ENCODE data around the gene PSMA6. TPM values are rescaled to one million over a fixed set of nuclear protein-coding genes. Genes with fewer than 3 reads are reported as not detected.

PSMA6 gene
- total RNA-seq, 1 donor from 2014 or later, result 96.6 TPM

DNA sequence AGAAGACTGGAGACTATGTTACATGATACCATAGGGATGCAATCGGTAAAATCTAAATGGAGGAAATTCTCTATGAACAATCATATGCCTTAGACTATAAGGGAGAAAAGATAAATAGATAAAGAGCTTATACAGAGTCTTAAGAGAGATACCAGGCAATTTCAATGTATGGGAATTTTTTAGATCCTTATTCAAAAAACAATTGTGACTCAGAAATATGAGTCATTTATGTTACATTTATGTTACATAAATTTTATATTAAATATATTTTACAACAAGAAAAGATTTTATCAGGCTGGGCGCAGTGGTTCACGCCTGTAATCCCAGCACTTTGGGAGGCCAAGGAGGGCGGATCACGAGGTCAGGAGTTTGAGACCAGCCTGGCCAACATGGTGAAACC is 36.5 kb upstream of the PSMA6 start:
- H3K36me3 ChIP-seq, result no peaks in the 10 kb centered on the region
- TF ChIP-seq, protein P1, sequence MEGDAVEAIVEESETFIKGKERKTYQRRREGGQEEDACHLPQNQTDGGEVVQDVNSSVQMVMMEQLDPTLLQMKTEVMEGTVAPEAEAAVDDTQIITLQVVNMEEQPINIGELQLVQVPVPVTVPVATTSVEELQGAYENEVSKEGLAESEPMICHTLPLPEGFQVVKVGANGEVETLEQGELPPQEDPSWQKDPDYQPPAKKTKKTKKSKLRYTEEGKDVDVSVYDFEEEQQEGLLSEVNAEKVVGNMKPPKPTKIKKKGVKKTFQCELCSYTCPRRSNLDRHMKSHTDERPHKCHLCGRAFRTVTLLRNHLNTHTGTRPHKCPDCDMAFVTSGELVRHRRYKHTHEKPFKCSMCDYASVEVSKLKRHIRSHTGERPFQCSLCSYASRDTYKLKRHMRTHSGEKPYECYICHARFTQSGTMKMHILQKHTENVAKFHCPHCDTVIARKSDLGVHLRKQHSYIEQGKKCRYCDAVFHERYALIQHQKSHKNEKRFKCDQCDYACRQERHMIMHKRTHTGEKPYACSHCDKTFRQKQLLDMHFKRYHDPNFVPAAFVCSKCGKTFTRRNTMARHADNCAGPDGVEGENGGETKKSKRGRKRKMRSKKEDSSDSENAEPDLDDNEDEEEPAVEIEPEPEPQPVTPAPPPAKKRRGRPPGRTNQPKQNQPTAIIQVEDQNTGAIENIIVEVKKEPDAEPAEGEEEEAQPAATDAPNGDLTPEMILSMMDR (IDR thresholded peaks at IDR 0.05), result no peak
- no peaks in the 10 kb centered on the region for H3K27me3 ChIP-seq
- H3K27ac ChIP-seq, result no peak overlapping the region
- intact Hi-C loops (cut with DNase I), result no loop called here
- no peaks in the 10 kb centered on the region for H3K9me3 ChIP-seq
- no peak for DNase-seq (ENCODE audit: low spot score in 2 of 2)
- no peaks in the 10 kb centered on the region for H3K4me1 ChIP-seq
- no peak overlapping the region for H3K4me3 ChIP-seq

DNA sequence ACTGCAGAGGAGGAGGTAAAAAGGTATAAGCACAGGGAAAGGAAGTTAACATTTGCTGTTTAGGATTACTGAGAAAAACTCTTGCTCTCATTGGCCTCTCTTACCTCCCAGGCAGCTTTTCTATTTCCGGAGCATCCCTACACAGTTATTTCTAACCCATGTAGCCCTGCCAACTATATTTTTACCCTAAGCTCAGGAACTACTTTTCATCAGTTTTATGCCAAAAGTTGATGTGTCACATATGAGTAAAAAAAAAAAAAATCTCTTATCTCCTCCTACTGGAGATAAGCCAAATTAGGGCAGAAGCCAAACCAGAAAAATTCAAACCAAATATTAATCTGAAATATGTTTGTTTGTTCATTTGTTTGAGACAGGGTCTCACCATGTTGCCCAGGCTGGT is 34.4 kb upstream of the PSMA6 start:
- H3K27ac ChIP-seq, result no peak overlapping the region
- H3K9me3 ChIP-seq, result no peaks in the 10 kb centered on the region
- intact Hi-C loops (cut with DNase I), result no loop called here
- H3K27me3 ChIP-seq, result no peaks in the 10 kb centered on the region
- DNase-seq (ENCODE audit: low spot score in 2 of 2), result no peak
- no peaks in the 10 kb centered on the region for H3K4me1 ChIP-seq
- H3K36me3 ChIP-seq, result no peaks in the 10 kb centered on the region
- TF ChIP-seq, protein P1 (IDR thresholded peaks at IDR 0.05), result no peak
- H3K4me3 ChIP-seq, result no peak overlapping the region

DNA sequence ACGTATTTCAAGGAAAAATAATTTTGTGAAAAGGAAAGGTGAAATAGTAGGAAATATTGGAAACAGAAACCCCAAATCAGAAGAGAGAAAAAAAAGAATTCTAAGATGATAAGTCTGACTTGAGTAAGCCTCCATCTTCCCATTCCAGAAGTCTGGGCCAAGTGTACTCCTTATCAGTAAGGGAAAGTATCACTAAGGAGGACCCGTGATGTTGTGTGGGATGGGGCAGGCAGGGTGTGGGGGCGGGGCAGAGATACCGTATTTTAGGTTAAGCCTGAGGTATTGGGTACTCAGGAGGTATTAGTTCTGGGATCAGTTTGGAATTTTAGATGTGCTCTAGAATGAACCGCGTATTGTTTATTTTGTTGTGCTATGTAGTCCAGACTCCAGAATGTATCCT is 33.8 kb upstream of the PSMA6 start:
- Histone ChIP-seq H3K27ac (no peak overlapping the region), H3K9me3 (no peaks in the 10 kb centered on the region), H3K27me3 (no peaks in the 10 kb centered on the region), H3K4me1 (no peaks in the 10 kb centered on the region), H3K36me3 (no peaks in the 10 kb centered on the region), H3K4me3 (no peak overlapping the region)
- no peak for DNase-seq (ENCODE audit: low spot score in 2 of 2)
- intact Hi-C loops (cut with DNase I), result no loop called here
- TF ChIP-seq, protein P1 (IDR thresholded peaks at IDR 0.05), result no peak

DNA sequence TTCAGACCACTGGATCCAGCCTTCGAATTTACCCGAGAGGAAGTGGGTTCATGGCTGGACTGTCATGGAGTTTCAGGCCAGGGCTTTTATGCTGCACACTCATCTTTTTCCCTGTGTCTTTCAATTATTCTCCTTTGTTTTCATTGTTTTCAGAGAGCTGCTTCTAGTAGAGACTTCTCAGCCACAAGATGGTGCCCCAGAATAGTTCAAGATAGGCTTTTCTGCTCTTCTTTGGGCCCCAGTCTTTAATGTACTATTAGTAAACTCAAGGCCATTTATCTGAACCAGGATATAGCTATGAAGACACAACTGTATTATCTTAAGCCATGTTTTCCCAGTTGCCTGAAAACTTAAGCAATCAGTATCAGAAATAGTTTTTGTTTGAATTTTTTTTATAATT is 30.4 kb upstream of the PSMA6 start:
- Histone ChIP-seq H3K4me3 (no peak overlapping the region), H3K36me3 (no peaks in the 10 kb centered on the region), H3K27me3 (no peaks in the 10 kb centered on the region), H3K27ac (no peak overlapping the region), H3K9me3 (no peaks in the 10 kb centered on the region), H3K4me1 (no peaks in the 10 kb centered on the region)
- TF ChIP-seq, protein P1 (IDR thresholded peaks at IDR 0.05), result peak in 1 of 3 experiments; percentile 24
- intact Hi-C loops (cut with DNase I), result no loop called here
- no peak for DNase-seq (ENCODE audit: low spot score in 2 of 2)

DNA sequence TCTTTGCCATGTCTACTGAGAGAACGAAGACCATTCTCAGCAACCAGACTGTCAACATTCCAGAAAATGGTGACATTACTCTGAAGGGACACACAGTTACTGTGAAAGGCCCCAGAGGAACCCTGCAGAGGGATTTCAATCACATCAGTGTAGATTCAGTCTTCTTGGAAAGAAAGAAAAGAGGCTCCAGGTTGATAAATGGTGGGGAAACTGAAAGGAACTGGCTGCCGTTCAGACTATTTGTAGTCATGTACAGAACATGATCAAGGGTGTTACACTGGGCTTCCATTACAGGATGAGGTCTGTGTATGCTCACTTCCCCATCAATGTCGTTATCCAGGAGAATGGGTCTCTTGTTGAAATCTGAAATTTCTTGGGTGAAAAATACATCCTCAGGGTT is 29.7 kb upstream of the PSMA6 start:
- no peak for DNase-seq (ENCODE audit: low spot score in 2 of 2)
- intact Hi-C loops (cut with DNase I), result no loop called here
- no peaks in the 10 kb centered on the region for H3K36me3 ChIP-seq
- H3K9me3 ChIP-seq, result no peaks in the 10 kb centered on the region
- TF ChIP-seq, protein P1 (IDR thresholded peaks at IDR 0.05), result no peak
- no peaks in the 10 kb centered on the region for H3K27me3 ChIP-seq
- H3K4me3 ChIP-seq, result no peak overlapping the region
- H3K27ac ChIP-seq, result no peak overlapping the region
- H3K4me1 ChIP-seq, result no peaks in the 10 kb centered on the region

DNA sequence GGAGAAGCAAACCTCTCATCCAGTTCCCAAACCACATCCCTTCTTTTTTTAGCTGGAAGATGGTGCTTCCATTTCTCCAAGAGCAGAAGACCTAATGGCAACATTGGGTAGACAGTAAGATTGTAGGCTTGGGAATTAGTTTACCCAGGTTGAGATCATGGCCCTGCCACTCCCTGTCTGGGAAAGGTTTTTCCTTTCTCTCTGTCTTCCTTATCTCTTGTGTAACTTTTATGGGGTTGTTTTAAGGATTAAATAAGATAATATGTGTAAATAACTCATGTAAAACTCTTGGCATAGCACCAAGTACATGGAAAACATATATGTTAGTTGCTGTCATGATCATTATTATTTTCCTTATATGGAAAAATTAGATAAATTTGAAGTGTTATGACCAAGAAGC is 23.2 kb upstream of the PSMA6 start:
- DNase-seq (ENCODE audit: low spot score in 2 of 2), result no peak
- Histone ChIP-seq H3K4me3 (no peak overlapping the region), H3K36me3 (peaks cover 7 to 25% of the 10 kb centered on the region in 2 donors), H3K27me3 (no peaks in the 10 kb centered on the region), H3K27ac (no peak overlapping the region), H3K4me1 (no peaks in the 10 kb centered on the region), H3K9me3 (no peaks in the 10 kb centered on the region)
- TF ChIP-seq, protein P1 (IDR thresholded peaks at IDR 0.05), result no peak
- intact Hi-C loops (cut with DNase I), result no loop called here
